Smooth muscle cell (in vitro differentiated cells): Measurements from ENCODE around the gene PLA2G4A. TPM values are rescaled to one million over a fixed set of nuclear protein-coding genes. Genes with fewer than 3 reads are reported as not detected.

Experiments used
- DNase-seq: peaks from one replicate; lab custom pipeline; 2025; ENCODE audit not compliant: unreplicated experiment; lab: John Stamatoyannopoulos, UW
- H2AFZ ChIP-seq: fragments of 200-600 bp; sonication (generic); 2 replicates; pipeline ENCODE4 v1.6.0; 2016; ENCODE audit warnings: antibody characterized with exemption, low read depth, mild to moderate bottlenecking
- H3F3A ChIP-seq: fragments of 200-600 bp; sonication (generic); 2 replicates; pipeline ENCODE4 v1.6.0; 2017; ENCODE audit warnings: antibody characterized with exemption, low read depth
- H3K27ac ChIP-seq: fragments of 200-600 bp; sonication (generic); 2 replicates; pipeline ENCODE4 v1.5.1; 2016; ENCODE audit warnings: low read depth, mild to moderate bottlenecking
- H3K27me3 ChIP-seq: fragments of 200-600 bp; sonication (generic); 2 replicates; pipeline ENCODE4 v1.6.1; 2016; ENCODE audit warnings: low read depth, mild to moderate bottlenecking
- H3K36me3 ChIP-seq: fragments of 200-600 bp; sonication (generic); 2 replicates; pipeline ENCODE4 v1.5.1; 2016; ENCODE audit warnings: low read depth
- H3K4me1 ChIP-seq: fragments of 200-600 bp; sonication (generic); 2 replicates; pipeline ENCODE4 v1.5.1; 2016; ENCODE audit warnings: low read depth
- H3K4me2 ChIP-seq: fragments of 200-600 bp; sonication (generic); 2 replicates; pipeline ENCODE4 v1.6.0; 2016; ENCODE audit warnings: mild to moderate bottlenecking
- H3K4me3 ChIP-seq: fragments of 200-600 bp; sonication (generic); 2 replicates; pipeline ENCODE4 v1.5.1; 2016; ENCODE audit warnings: mild to moderate bottlenecking
- H3K79me2 ChIP-seq: fragments of 200-600 bp; sonication (generic); 2 replicates; pipeline ENCODE4 v1.6.0; 2016; ENCODE audit warnings: low read depth, mild to moderate bottlenecking
- H3K9ac ChIP-seq: fragments of 200-600 bp; sonication (generic); 2 replicates; pipeline ENCODE4 v1.6.0; 2016; ENCODE audit warnings: low read depth
- H3K9me3 ChIP-seq: fragments of 200-600 bp; sonication (generic); replicated peaks from 2 replicates; pipeline ENCODE4 v1.5.1; 2016; ENCODE audit warnings: low read depth
- H4K20me1 ChIP-seq: fragments of 200-600 bp; sonication (generic); 2 replicates; pipeline ENCODE4 v1.6.0; 2016; ENCODE audit warnings: low read depth
- WGBS: methylation state at CpG from one replicate; pipeline ENCODE4 v1.1.7; 2016; ENCODE audit warnings: low lambda C conversion rate; 5-methylcytosine and 5-hydroxymethylcytosine counted together
- polyA plus RNA-seq: library from polyadenylated mRNA; unstranded; fragments of >200 nt; fragmentation: Nextera tagmentation; extraction: Ambion mirVana; gene quantifications from 2 replicates; pipeline ENCODE4 v1.2.1, GENCODE V29; 2016
- total RNA-seq: library from RNA; depleted of rRNA; stranded (reverse); fragments of >200 nt; gene quantifications from 2 replicates; pipeline ENCODE4 v1.2.3, GENCODE V29; 2014
- TF ChIP-seq, protein P1 (sequence below): fragments of 200-600 bp; sonication (generic); IDR thresholded peaks from 2 replicates; pipeline ENCODE4 v1.5.1; 2017; ENCODE audit warnings: borderline replicate concordance, mild to moderate bottlenecking, antibody characterized with exemption; ENCODE audit not compliant: insufficient read depth, poor library complexity, severe bottlenecking

The PLA2G4A gene
- total and polyA plus RNA-seq, 2 experiments from 2014 or later, result 3.3 to 7.8 TPM

DNA sequence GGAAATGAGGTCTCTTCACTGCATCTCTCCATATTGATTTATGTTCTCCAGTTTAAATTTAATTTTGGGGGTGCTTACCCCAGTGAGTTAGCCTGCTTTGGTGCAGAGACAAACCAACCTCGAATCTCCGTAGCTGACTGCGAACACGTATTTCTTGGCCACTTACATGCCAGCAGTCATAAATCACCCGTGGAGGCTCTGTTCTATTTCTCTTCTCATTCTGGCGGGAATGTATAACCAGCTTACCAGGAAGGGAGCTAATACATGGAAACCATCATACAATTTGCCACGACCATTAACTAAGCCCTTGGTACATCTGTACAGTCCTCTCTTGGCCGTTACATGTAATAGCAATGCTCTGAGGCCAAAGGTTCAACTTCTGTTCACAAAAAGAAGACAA is 148.0 kb downstream of the PLA2G4A start:
- TF ChIP-seq, protein P1, sequence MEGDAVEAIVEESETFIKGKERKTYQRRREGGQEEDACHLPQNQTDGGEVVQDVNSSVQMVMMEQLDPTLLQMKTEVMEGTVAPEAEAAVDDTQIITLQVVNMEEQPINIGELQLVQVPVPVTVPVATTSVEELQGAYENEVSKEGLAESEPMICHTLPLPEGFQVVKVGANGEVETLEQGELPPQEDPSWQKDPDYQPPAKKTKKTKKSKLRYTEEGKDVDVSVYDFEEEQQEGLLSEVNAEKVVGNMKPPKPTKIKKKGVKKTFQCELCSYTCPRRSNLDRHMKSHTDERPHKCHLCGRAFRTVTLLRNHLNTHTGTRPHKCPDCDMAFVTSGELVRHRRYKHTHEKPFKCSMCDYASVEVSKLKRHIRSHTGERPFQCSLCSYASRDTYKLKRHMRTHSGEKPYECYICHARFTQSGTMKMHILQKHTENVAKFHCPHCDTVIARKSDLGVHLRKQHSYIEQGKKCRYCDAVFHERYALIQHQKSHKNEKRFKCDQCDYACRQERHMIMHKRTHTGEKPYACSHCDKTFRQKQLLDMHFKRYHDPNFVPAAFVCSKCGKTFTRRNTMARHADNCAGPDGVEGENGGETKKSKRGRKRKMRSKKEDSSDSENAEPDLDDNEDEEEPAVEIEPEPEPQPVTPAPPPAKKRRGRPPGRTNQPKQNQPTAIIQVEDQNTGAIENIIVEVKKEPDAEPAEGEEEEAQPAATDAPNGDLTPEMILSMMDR, result no peak
- Histone ChIP-seq H3K36me3 (no peaks in the 10 kb centered on the region), H3K4me1 (peaks cover 5% of the 10 kb centered on the region), H2AFZ (no peak overlapping the region), H3K9ac (no peak overlapping the region), H3K4me3 (no peak overlapping the region), H3F3A (no peaks in the 10 kb centered on the region), H3K9me3 (no peaks in the 10 kb centered on the region), H3K79me2 (no peaks in the 10 kb centered on the region), H3K27ac (no peak overlapping the region), H3K27me3 (no peaks in the 10 kb centered on the region), H3K4me2 (no peak overlapping the region), H4K20me1 (no peaks in the 10 kb centered on the region)
- DNase-seq, result no peak
- WGBS, result 69% methylated on average over 8 of the region's 8 CpGs

GRCh38 chr1:186977266-186977957 is 148.7 kb downstream of the PLA2G4A start:
- no peak overlapping the region for H2AFZ ChIP-seq
- no peaks in the 10 kb centered on the region for H3K36me3 ChIP-seq
- no peaks in the 10 kb centered on the region for H4K20me1 ChIP-seq
- no peak overlapping the region for H3K9ac ChIP-seq
- no peaks in the 10 kb centered on the region for H3K79me2 ChIP-seq
- TF ChIP-seq, protein P1, result no peak
- H3K4me2 ChIP-seq, result no peak overlapping the region
- DNase-seq, result no peak
- no peak overlapping the region for H3K27ac ChIP-seq
- H3F3A ChIP-seq, result no peaks in the 10 kb centered on the region
- no peaks in the 10 kb centered on the region for H3K27me3 ChIP-seq
- WGBS, result 85% methylated on average over 3 of the region's 3 CpGs
- H3K4me3 ChIP-seq, result no peak overlapping the region
- H3K9me3 ChIP-seq, result no peaks in the 10 kb centered on the region
- H3K4me1 ChIP-seq, result peaks cover 5% of the 10 kb centered on the region

DNA sequence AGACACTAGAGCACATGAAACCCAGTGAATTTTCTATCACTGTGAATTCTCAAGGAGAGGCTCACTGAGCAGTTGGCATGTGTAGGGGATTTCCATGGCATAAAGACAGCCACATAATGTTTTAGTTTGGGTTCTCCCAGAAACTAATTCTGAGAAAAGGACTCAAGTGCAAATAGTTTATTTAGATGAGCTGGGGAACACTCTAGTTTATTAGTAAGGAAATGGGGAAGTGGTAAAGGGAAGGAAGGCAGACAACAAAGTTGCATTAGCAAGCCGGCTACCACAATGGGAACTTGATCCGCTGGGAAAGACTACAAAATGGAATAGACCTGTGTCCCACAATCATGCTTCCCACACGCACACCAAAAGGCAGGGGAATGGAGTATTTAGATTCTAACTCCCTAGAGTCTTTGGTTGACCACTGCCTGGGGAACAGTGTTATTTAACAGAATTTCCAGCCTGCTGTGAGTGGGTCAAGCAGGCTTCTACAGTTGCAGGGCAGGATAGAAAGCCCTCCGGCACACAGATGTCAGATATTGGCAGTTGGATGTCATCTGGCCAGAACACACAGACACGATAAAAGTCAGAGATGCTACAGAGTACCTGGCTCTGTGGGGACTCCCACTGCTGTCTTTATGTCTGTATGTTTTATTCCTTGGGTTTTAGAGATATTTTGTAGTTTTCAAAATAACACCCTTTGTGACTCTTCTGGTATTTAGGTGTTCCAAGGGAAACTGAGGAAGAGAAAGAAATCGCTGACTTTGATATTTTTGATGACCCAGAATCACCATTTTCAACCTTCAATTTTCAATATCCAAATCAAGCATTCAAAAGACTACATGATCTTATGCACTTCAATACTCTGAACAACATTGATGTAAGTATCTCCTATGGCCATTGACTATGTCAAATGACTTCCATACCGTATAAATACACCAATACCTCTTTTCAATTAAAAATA is 150.1 kb downstream of the PLA2G4A start:
- peaks cover 5% of the 10 kb centered on the region for H3K4me1 ChIP-seq
- H3K36me3 ChIP-seq, result no peaks in the 10 kb centered on the region
- no peak for DNase-seq
- no peak overlapping the region for H3K27ac ChIP-seq
- TF ChIP-seq, protein P1, result no peak
- H3K9ac ChIP-seq, result no peak overlapping the region
- no peaks in the 10 kb centered on the region for H3K79me2 ChIP-seq
- no peaks in the 10 kb centered on the region for H3K9me3 ChIP-seq
- H3K4me3 ChIP-seq, result no peak overlapping the region
- H4K20me1 ChIP-seq, result no peaks in the 10 kb centered on the region
- no peaks in the 10 kb centered on the region for H3K27me3 ChIP-seq
- no peaks in the 10 kb centered on the region for H3F3A ChIP-seq
- WGBS, result 86% methylated on average over 7 of the region's 7 CpGs
- no peak overlapping the region for H3K4me2 ChIP-seq
- no peak overlapping the region for H2AFZ ChIP-seq
